Stomach (tissue), 4 donors: Measurements from ENCODE around the gene CHMP2B.

ENCODE experiments used
- CTCF ChIP-seq, 7 experiments: fragments of 450-650 bp in 4 of 7; fragments of 200-600 bp in 3 of 7; sonication (generic) in 3 of 7; IDR thresholded peaks; one replicate each; pipeline ENCODE4 v1.5.1; 2016 to 2019; ENCODE audit warnings: antibody characterized with exemption in 7 of 7, control low read depth in 2 of 7, mild to moderate bottlenecking in 1 of 7
- POLR2AphosphoS5 ChIP-seq, 3 donors: sonication (generic); formaldehyde crosslinking; IDR thresholded peaks; one replicate each; pipeline ENCODE4 v1.6.1; 2016; ENCODE audit warnings: antibody characterized with exemption in 3 of 3

DNA sequence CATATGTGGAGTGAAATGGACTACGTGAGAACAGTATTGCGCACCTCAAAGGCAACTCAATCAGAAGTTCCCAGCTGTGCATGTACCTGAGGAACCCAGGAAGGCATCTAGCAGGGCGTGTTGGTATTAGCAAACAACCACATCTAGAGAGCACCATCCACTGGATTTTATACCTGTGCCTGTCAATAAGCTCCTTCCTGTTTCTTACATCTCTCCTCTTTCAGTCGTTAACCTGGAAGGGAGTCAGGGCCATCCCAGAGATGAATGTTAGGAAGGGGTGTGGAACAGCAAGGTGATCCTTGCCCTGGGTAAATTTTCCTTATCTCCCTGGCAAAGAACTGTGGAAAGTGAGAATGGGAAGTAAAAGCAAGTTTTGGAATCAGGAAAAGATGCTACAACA is 29.6 kb upstream of the CHMP2B start:
- TF ChIP-seq CTCF (IDR thresholded peaks at IDR 0.05): no peak
- no peak for TF ChIP-seq POLR2AphosphoS5 (IDR thresholded peaks at IDR 0.05)
